ENCODE measurements around the gene SLC26A6. TPM values are rescaled to one million over a fixed set of nuclear protein-coding genes. Genes with fewer than 3 reads are reported as not detected.

SLC26A6 gene
- total and polyA plus RNA-seq, 2 of the 13 experiments (the other 11 are each of a cell fraction or from before 2014, with no cell fraction given), result 40.7 to 184 TPM

DNA sequence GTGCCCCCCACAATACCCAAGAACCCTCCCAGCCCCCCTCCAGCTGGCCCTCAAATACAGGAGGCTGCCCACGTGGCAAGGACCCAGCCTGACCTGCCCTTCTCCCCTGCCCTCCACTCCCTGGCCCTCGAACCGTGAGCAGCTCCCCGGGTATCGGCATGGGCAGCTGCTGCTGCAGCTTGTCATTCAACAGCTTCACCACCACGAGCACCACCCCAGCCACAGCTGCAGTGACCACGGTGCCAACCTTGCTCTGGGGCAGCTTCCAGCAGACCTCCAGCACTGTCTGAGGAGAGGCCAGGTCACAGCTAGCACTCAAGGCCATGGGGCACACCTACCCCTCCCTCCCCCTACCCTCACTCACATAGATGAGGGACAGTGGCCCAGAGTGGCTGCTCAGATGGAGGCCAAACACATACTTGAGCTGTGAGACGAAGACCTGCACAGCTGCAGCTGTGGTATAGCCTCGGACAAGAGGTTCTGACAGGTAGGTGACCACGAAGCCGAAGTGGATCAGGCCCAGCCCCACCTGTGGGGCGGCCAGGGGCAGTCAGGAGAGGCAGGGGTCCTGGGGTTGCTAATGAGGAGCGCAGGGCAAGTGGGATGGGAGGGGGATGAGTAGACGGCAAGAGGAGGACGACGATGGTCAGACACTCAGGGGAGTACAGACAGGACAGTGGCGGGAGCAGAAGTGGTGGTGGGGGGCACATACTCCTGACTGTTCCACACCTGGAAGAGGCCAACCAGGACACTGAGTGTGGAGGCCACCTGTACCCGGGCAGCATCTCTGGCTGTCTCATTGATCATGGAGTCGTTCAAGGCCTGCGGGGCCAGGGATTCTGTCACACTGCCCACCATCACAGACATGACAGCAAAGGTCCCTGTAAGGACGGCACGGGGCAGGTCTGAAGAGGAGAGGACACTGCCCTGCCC, 3.5 kb downstream of the SLC26A6 start:
- no peak for FAIRE-seq
- H3K27ac ChIP-seq (ENCODE audit: extremely low read length, insufficient read depth, low read length), result no peak overlapping the region
- TF ChIP-seq EHMT2 (IDR thresholded peaks at IDR 0.05; ENCODE audit: borderline replicate concordance, low read depth, low read length), result no peak
- ChIA-PET POLR2A (interaction anchor here (4.8 kb wide), 1 partner anchor 9 kb away, joined by 140 read pairs; the partner anchor contains the start of gene TMEM89), CTCF (ENCODE audit: low intra/inter-chr PET ratio, low total read pairs) (no interaction called here)
- no peak overlapping the region; a peak in 1 of 6 replicates for H3K4me3 ChIP-seq (replicated peaks in 1 of 3; ENCODE audit: insufficient read depth in 1 of 3, low read depth in 2 of 3, low read length in 3 of 3)
- no peaks in the 10 kb centered on the region for H3K9me3 ChIP-seq (ENCODE audit: low read length)
- no peak overlapping the region for H3K9ac ChIP-seq (ENCODE audit: insufficient read depth, low read depth, low read length)
- H2AFZ ChIP-seq (ENCODE audit: low read length), result no peak overlapping the region
- peaks cover 27 to 70% of the 10 kb centered on the region in 2 experiments for H3K36me3 ChIP-seq (replicated peaks in 1 of 2; ENCODE audit: control insufficient read depth in 1 of 2, insufficient read depth in 2 of 2, low read length in 2 of 2)
- in situ Hi-C loops (cut with HindIII; ENCODE audit: extremely low pct_ligation_motif_present, low pct_unique_long_range_greater_than_20kb), result no loop called here
- H3K4me2 ChIP-seq (ENCODE audit: low read depth, low read length), result no peak overlapping the region; the same call in 1 of the 2 replicates
- no peak for ATAC-seq
- BruUV-seq (replicated peaks), result no TSS peak
- peaks cover 52% of the 10 kb centered on the region for H3K4me1 ChIP-seq (ENCODE audit: insufficient read depth, low read length)
- WGBS (ENCODE audit: low lambda C conversion rate), result 96% methylated on average over 20 of the region's 22 CpGs
- intact Hi-C loops (cut with micrococcal nuclease; ENCODE audit: unreplicated experiment), result no loop called here
- H3K79me2 ChIP-seq (ENCODE audit: insufficient read depth, low read length), result peaks cover 42% of the 10 kb centered on the region
- no peaks in the 10 kb centered on the region for H4K20me1 ChIP-seq (ENCODE audit: insufficient read depth, low read length)
- DNase-seq (ENCODE audit: low spot score), result no peak
- no peaks in the 10 kb centered on the region; a peak in 1 of 5 replicates for H3K27me3 ChIP-seq (ENCODE audit: control insufficient read depth in 1 of 2, insufficient read depth in 2 of 2, low read length in 2 of 2)

DNA sequence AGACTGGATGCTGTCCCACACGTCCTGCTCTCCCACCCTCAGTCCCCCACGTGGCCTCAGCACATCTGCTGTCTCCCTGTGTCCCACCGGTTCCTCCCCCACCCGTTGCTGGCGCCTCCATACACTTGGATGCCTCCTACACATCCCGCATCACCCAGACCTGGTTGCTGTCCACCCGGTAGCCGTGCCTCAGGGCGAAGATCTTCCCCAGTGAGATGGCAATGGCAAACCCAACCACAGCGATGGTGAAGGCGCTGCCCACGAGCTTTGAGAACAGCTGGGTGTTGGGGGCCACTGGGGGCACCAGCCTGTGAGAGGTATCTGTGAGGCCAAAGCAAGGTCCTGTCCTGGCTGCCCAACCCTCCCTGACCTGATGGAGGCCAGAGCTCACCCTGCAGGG, 4.4 kb downstream of the SLC26A6 start:
- CTCF ChIA-PET (ENCODE audit: low intra/inter-chr PET ratio, low total read pairs), result no interaction called here
- Histone ChIP-seq H3K9ac (ENCODE audit: insufficient read depth, low read depth, low read length) (no peak overlapping the region), H3K36me3 (replicated peaks in 1 of 2; ENCODE audit: control insufficient read depth in 1 of 2, insufficient read depth in 2 of 2, low read length in 2 of 2) (peaks cover 27 to 79% of the 10 kb centered on the region in 2 experiments)
- no peak for TF ChIP-seq ZNF746 (CRISPR knock-in tag; IDR thresholded peaks at IDR 0.05)
- no peak for TF ChIP-seq HOXA7 (CRISPR knock-in tag; IDR thresholded peaks at IDR 0.05)
- no peak for TF ChIP-seq CCAR2 (optimal IDR thresholded peaks at IDR 0.05; ENCODE audit: low read depth, low read length)
- TF ChIP-seq, protein P1, sequence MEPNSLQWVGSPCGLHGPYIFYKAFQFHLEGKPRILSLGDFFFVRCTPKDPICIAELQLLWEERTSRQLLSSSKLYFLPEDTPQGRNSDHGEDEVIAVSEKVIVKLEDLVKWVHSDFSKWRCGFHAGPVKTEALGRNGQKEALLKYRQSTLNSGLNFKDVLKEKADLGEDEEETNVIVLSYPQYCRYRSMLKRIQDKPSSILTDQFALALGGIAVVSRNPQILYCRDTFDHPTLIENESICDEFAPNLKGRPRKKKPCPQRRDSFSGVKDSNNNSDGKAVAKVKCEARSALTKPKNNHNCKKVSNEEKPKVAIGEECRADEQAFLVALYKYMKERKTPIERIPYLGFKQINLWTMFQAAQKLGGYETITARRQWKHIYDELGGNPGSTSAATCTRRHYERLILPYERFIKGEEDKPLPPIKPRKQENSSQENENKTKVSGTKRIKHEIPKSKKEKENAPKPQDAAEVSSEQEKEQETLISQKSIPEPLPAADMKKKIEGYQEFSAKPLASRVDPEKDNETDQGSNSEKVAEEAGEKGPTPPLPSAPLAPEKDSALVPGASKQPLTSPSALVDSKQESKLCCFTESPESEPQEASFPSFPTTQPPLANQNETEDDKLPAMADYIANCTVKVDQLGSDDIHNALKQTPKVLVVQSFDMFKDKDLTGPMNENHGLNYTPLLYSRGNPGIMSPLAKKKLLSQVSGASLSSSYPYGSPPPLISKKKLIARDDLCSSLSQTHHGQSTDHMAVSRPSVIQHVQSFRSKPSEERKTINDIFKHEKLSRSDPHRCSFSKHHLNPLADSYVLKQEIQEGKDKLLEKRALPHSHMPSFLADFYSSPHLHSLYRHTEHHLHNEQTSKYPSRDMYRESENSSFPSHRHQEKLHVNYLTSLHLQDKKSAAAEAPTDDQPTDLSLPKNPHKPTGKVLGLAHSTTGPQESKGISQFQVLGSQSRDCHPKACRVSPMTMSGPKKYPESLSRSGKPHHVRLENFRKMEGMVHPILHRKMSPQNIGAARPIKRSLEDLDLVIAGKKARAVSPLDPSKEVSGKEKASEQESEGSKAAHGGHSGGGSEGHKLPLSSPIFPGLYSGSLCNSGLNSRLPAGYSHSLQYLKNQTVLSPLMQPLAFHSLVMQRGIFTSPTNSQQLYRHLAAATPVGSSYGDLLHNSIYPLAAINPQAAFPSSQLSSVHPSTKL (CRISPR knock-in tag; IDR thresholded peaks at IDR 0.05), result no peak
- TF ChIP-seq, protein P2, sequence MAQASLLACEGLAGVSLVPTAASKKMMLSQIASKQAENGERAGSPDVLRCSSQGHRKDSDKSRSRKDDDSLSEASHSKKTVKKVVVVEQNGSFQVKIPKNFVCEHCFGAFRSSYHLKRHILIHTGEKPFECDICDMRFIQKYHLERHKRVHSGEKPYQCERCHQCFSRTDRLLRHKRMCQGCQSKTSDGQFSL (CRISPR knock-in tag; IDR thresholded peaks at IDR 0.05), result no peak
- no peak for TF ChIP-seq EHMT2 (IDR thresholded peaks at IDR 0.05; ENCODE audit: borderline replicate concordance, low read depth, low read length)
- TF ChIP-seq, protein P3, sequence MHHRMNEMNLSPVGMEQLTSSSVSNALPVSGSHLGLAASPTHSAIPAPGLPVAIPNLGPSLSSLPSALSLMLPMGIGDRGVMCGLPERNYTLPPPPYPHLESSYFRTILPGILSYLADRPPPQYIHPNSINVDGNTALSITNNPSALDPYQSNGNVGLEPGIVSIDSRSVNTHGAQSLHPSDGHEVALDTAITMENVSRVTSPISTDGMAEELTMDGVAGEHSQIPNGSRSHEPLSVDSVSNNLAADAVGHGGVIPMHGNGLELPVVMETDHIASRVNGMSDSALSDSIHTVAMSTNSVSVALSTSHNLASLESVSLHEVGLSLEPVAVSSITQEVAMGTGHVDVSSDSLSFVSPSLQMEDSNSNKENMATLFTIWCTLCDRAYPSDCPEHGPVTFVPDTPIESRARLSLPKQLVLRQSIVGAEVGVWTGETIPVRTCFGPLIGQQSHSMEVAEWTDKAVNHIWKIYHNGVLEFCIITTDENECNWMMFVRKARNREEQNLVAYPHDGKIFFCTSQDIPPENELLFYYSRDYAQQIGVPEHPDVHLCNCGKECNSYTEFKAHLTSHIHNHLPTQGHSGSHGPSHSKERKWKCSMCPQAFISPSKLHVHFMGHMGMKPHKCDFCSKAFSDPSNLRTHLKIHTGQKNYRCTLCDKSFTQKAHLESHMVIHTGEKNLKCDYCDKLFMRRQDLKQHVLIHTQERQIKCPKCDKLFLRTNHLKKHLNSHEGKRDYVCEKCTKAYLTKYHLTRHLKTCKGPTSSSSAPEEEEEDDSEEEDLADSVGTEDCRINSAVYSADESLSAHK (CRISPR knock-in tag; IDR thresholded peaks at IDR 0.05; ENCODE audit: borderline replicate concordance), result no peak
- TF ChIP-seq TEAD3 (CRISPR knock-in tag; optimal IDR thresholded peaks at IDR 0.05; ENCODE audit: borderline replicate concordance), result no peak
- TF ChIP-seq POLR2AphosphoS2 (IDR thresholded peaks at IDR 0.05; ENCODE audit: low read depth, low read length), result no peak
- no peak for TF ChIP-seq BORCS8-MEF2B (CRISPR knock-in tag; IDR thresholded peaks at IDR 0.05)

More for the DNA sequence above, 4.4 kb downstream of the SLC26A6 start:
- WGBS (ENCODE audit: low lambda C conversion rate), result 98% methylated on average over 12 of the region's 12 CpGs
- DNase-seq (ENCODE audit: low spot score) (no peak), FAIRE-seq (no peak), ATAC-seq (no peak)
- Histone ChIP-seq H4K20me1 (ENCODE audit: insufficient read depth, low read length) (no peaks in the 10 kb centered on the region), H3K4me3 (replicated peaks in 1 of 3; ENCODE audit: insufficient read depth in 1 of 3, low read depth in 2 of 3, low read length in 3 of 3) (no peak overlapping the region), H3K9me3 (ENCODE audit: low read length) (no peaks in the 10 kb centered on the region), H3K4me1 (ENCODE audit: insufficient read depth, low read length) (peaks cover 50% of the 10 kb centered on the region), H3K4me2 (ENCODE audit: low read depth, low read length) (no peak overlapping the region), H3K79me2 (ENCODE audit: insufficient read depth, low read length) (peaks cover 35% of the 10 kb centered on the region), H2AFZ (ENCODE audit: low read length) (no peak overlapping the region), H3K27me3 (ENCODE audit: control insufficient read depth in 1 of 2, insufficient read depth in 2 of 2, low read length in 2 of 2) (no peaks in the 10 kb centered on the region; a peak in 1 of 5 replicates), H3K27ac (ENCODE audit: extremely low read length, insufficient read depth, low read length) (no peak overlapping the region)
- intact Hi-C loops (cut with micrococcal nuclease; ENCODE audit: unreplicated experiment) (no loop called here), in situ Hi-C loops (cut with HindIII; ENCODE audit: extremely low pct_ligation_motif_present, low pct_unique_long_range_greater_than_20kb) (no loop called here)
- POLR2A ChIA-PET, result no interaction called here
- BruUV-seq (replicated peaks), result no TSS peak

All from HepG2 (cell line).